ENCODE data around the gene OR5D13. TPM values are rescaled to one million over a fixed set of nuclear protein-coding genes. Genes with fewer than 3 reads are reported as not detected.

OR5D13 gene
- total RNA-seq: not detected in 2 replicates
- polyA plus RNA-seq (2012): not detected

DNA sequence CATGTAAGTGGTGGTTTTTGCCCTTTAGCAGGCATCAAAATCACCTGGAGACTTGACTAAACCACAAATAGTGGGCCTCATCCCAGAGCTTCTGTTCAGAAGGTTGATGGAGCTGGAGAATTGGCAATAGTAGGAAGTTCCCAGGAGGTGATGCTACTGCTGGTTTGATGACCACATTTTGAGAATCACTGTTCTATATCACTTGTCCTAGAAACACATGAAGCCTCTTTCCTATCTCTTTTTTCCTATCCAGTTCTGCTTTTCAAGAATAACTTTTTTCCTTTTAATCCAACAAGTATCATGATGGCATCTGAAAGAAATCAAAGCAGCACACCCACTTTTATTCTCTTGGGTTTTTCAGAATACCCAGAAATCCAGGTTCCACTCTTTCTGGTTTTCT lies at the start of gene OR5D13:
TSS of gene OR5D13 (plus strand) at position 301 of the 400 bp plus-strand sequence. CDS start at position 301, 0 bp downstream.
- DNase-seq (ENCODE audit: low read depth): no peak

GRCh38 chr11:55726715-55727324 lies 46.4 kb upstream of the OR5D13 start:
- no peak for DNase-seq (ENCODE audit: low read depth)

DNA sequence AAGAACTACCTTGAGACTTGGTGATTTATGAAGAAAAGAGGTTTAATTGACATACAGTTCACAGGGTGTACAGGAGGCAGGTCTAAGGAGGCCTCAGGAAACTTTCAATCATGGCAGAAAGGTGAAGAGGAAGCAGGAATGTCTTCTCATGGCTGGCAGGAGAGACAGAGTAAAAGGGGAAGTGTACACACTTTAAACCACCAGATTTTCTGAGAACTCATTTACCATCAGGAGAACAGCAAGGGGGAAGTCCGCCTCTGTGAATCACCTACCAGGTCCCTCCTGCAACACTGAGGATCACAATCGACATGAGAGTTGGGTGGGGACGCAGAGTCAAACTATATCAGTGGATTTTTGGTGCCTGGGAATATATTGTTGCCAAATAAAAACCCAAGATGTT lies 40.3 kb upstream of the OR5D13 start:
- no peak for DNase-seq (ENCODE audit: low read depth)

DNA sequence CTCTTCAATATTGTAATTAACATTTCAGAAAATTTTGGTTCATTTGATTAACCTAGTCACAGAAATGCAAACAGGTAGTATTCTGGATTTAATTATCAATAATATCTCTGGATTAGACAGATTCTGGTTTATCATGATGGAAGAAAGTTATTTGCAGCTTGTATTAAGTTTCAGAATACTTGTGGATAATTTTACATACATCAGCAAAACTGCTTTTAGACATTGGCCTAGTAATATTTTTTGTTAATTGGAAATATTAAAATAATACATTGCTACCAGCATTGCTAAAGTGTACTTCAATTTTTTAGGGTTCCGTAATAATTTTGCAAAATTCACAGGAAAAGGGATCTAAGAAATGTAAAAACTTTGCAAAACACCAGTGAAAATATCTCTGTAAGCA lies 18.4 kb downstream of the OR5D13 start:
- no peak for DNase-seq (ENCODE audit: low read depth)

DNA sequence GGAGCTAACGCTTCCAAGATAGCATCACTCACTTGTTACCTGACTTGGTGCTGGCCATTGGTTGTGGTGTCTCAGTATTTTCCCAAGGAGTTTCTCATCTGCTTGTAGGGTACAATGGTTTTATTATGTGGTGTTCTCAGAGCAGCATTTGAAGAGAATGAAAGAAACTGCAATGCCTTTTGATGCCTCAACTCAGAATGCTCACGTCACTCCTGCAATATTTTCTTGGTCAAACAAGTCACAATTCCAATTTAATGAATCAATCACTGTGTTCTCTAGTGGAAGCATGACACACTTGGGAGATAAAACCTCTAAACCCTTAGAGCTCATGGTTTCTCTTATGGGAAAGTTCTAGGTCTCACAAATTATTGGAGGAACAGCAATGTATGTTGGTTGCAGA lies 20.1 kb downstream of the OR5D13 start:
- no peak for DNase-seq (ENCODE audit: low read depth)

DNA sequence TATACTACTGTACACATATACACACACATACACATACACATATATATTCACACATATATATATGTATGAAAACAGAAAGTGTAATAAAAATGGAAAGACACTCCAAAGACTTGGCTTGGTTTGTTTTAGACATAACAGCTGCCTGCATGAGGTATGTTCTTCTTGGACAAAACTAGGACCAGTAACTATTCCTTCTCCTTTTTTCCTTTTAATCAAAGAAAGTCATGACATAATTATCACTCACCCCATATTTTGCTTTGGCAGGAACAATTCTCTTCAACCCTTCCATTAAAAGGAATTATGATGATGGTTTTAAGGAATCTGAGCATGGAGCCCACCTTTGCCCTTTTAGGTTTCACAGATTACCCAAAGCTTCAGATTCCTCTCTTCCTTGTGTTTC lies 22.0 kb downstream of the OR5D13 start, which contains the start of gene OR5D14:
TSS of gene OR5D14 (plus strand) at position 301 of the 400 bp plus-strand sequence. CDS start at position 301, 0 bp downstream.
- no peak for DNase-seq (ENCODE audit: low read depth)

DNA sequence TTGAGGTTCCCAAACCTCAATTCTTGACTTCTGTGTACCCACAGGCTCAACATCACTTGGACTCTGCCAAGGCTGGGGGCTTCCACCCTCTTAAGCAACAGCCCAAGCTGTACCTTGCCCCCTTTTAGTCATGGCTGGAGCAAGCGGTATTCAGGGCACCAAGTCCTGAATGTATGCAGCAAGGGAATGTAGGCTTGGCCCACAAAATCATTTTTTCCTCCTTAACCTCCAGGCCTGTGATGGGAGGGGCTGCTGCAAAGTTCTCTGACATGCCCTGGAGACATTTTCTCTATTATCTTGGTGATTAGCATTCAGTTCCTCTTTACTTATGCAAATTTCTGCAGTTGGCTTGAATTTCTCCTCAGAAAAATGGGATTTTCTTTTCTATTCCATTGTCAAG lies 33.0 kb downstream of the OR5D13 start:
- no peak for DNase-seq (ENCODE audit: low read depth)

DNA sequence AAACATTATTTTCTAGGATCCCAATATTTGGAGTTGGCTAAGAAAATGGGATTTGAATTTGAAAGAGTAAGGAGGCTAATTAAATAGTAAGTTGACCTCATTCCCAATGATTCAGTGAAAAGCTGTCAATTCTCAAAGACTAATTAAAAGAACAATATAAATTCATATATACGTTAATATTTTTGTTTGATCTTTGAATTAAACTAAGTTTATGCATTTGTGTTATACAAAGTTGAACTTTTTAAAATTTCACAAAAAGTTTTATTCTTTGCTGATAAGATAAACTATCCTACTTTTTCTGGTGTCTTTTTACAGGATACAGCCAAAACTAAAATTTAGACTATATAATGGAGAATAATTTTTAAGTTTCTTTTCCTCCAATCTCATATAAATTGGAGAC lies 37.8 kb downstream of the OR5D13 start, which contains the start of gene OR5L1:
TSS of gene OR5L1 (plus strand) at position 301 of the 400 bp plus-strand sequence. CDS start 100 bp downstream, outside the sequence.
- no peak for DNase-seq (ENCODE audit: low read depth)

- no peak for DNase-seq (ENCODE audit: low read depth)
Measured at GRCh38 chr11:55819330-55819729, 46.1 kb downstream of the OR5D13 start, which contains the start of gene OR5D18. Gene OR5D18, plus strand, starts transcription at chr11:55819630. Its CDS starts 0 bp downstream, at chr11:55819630.

Other genes starting within 250 kb of the OR5D13 start
- gene OR4C15, start 219.0 kb upstream of the OR5D13 start, total RNA-seq: not detected in 2 replicates
- gene OR4C16, start 201.3 kb upstream of the OR5D13 start, total RNA-seq: not detected in 2 replicates
- not detected in 2 replicates for gene OR4C11, start 165.8 kb upstream of the OR5D13 start, total RNA-seq
- gene OR4P4, start 138.3 kb upstream of the OR5D13 start, total RNA-seq: not detected in 2 replicates
- gene OR4S2, start 125.1 kb upstream of the OR5D13 start, total RNA-seq: not detected in 2 replicates
- not detected in 2 replicates for gene OR4C6, start 111.2 kb upstream of the OR5D13 start, total RNA-seq
- gene OR5D14, start 22.1 kb downstream of the OR5D13 start, total RNA-seq: not detected in 2 replicates
- gene OR5L1, start 37.9 kb downstream of the OR5D13 start, total RNA-seq: not detected in 2 replicates
- gene OR5D18, start 46.2 kb downstream of the OR5D13 start, total RNA-seq: not detected in 2 replicates
- not detected in 2 replicates for gene OR5L2, start 53.8 kb downstream of the OR5D13 start, total RNA-seq
- not detected in 2 replicates for gene OR5D16, start 65.3 kb downstream of the OR5D13 start, total RNA-seq
- gene TRIM51, start 109.9 kb downstream of the OR5D13 start, total RNA-seq: not detected in 2 replicates
- not detected in 2 replicates for gene OR5W2, start 141.1 kb downstream of the OR5D13 start, total RNA-seq
- gene OR5I1, start 163.0 kb downstream of the OR5D13 start, total RNA-seq: not detected in 2 replicates
- not detected in 2 replicates for gene OR10AG1, start 196.5 kb downstream of the OR5D13 start, total RNA-seq
- gene OR5F1, start 221.2 kb downstream of the OR5D13 start, total RNA-seq: not detected in 2 replicates